SK-N-SH (cell line): ENCODE data around the gene IRGC.

ENCODE experiments used
- CHD2 ChIP-seq: fragments of 150-350 bp; IDR thresholded peaks from 2 replicates; pipeline ENCODE4 v1.6.1; 2018; ENCODE audit warnings: low read length; ENCODE audit not compliant: partially characterized antibody
- CTCF ChIP-seq: fragments of 200-600 bp; sonication (generic); IDR thresholded peaks from 2 replicates; pipeline ENCODE4 v1.6.1; 2017; ENCODE audit warnings: antibody characterized with exemption, mild to moderate bottlenecking, moderate library complexity
- ELF1 ChIP-seq: IDR thresholded peaks from 2 replicates; pipeline ENCODE4 v1.4.0; 2012
- FOSL2 ChIP-seq: IDR thresholded peaks from 2 replicates; pipeline ENCODE4 v1.4.0; 2012; ENCODE audit warnings: low read depth, mild to moderate bottlenecking, moderate library complexity, borderline replicate concordance
- FOXM1 ChIP-seq: IDR thresholded peaks from 2 replicates; pipeline ENCODE4 v1.4.0; 2012; ENCODE audit warnings: low read depth, mild to moderate bottlenecking
- GATA2 ChIP-seq: sonication (generic); formaldehyde crosslinking; IDR thresholded peaks from 2 replicates; pipeline ENCODE4 v1.5.0; 2020; ENCODE audit warnings: mild to moderate bottlenecking, missing genetic modification reagents
- JUND ChIP-seq: IDR thresholded peaks from 2 replicates; pipeline ENCODE4 v1.4.0; 2012
- POLR2AphosphoS5 ChIP-seq: IDR thresholded peaks from 2 replicates; pipeline ENCODE4 v1.6.1; 2012; ENCODE audit warnings: low read depth, low read length
- TCF12 ChIP-seq: IDR thresholded peaks from 2 replicates; pipeline ENCODE4 v1.4.0; 2012
- ZBTB33 ChIP-seq: IDR thresholded peaks from 2 replicates; pipeline ENCODE4 v1.4.0; 2012; ENCODE audit warnings: low read depth, borderline replicate concordance
- TF ChIP-seq, protein P1 (sequence below): IDR thresholded peaks from 2 replicates; pipeline ENCODE4 v1.4.0; 2012; ENCODE audit warnings: low read depth
- TF ChIP-seq, protein P2 (sequence below): IDR thresholded peaks from 2 replicates; pipeline ENCODE4 v1.4.0; 2012; ENCODE audit warnings: low read depth, borderline replicate concordance
- TF ChIP-seq, protein P3 (sequence below): IDR thresholded peaks from 2 replicates; pipeline ENCODE4 v1.6.1; 2012; ENCODE audit warnings: mild to moderate bottlenecking, low read depth, low read length, moderate library complexity

DNA sequence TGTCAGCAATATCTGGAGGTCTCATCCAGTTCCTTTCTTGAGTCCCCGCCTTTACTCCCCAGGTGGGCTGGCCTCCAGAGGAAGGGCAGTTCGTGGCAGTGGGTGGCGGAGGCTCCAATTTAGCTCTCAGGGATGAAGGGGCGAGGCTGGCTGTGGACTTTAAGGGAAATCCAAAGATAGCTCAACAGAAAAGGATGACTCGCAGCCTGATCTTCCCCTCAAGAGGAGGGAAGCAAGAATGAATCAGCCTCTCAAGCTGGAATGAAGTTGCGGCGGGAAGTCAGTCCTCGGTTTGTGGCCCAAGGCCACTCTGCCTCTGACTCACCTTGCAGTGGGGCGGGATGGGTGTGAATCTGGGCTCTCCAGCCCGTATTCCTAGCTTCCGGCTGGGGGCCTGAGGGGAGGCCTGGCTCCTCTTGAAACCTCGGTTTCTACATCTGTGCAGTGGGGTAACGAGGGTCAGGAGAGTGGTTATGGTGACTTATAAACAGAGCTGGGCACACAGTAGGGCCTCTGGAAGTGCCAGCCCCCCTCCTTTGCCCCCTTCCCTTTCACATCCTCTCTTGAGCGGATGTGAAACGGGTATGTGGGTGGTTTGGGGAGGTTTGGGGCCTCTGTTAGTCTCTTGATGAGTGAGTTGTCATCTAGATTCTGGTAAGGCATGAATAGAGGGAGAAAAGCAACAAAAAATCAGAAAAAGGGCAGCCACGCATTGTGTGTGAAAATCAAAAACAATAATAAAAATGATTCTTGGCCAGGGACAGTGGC is 49.4 kb downstream of the IRGC start:
- peak; percentile 90 for TF ChIP-seq JUND
- TF ChIP-seq, protein P1, sequence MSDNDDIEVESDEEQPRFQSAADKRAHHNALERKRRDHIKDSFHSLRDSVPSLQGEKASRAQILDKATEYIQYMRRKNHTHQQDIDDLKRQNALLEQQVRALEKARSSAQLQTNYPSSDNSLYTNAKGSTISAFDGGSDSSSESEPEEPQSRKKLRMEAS = peak; percentile 82; the same call in 1 of the 2 replicates
- TF ChIP-seq, protein P2, sequence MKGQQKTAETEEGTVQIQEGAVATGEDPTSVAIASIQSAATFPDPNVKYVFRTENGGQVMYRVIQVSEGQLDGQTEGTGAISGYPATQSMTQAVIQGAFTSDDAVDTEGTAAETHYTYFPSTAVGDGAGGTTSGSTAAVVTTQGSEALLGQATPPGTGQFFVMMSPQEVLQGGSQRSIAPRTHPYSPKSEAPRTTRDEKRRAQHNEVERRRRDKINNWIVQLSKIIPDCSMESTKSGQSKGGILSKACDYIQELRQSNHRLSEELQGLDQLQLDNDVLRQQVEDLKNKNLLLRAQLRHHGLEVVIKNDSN = no peak; the same call in 1 of the 2 replicates
- TF ChIP-seq CTCF = no peak
- TF ChIP-seq ELF1 = peak; percentile 51; the same call in 1 of the 2 replicates
- no peak for TF ChIP-seq GATA2 (CRISPR knock-in tag)
- TF ChIP-seq POLR2AphosphoS5 = peak; percentile 83
- TF ChIP-seq ZBTB33 = peak; percentile 46; the same call in 1 of the 2 replicates
- TF ChIP-seq CHD2 = no peak
- TF ChIP-seq TCF12 = peak; percentile 82
- TF ChIP-seq, protein P3, sequence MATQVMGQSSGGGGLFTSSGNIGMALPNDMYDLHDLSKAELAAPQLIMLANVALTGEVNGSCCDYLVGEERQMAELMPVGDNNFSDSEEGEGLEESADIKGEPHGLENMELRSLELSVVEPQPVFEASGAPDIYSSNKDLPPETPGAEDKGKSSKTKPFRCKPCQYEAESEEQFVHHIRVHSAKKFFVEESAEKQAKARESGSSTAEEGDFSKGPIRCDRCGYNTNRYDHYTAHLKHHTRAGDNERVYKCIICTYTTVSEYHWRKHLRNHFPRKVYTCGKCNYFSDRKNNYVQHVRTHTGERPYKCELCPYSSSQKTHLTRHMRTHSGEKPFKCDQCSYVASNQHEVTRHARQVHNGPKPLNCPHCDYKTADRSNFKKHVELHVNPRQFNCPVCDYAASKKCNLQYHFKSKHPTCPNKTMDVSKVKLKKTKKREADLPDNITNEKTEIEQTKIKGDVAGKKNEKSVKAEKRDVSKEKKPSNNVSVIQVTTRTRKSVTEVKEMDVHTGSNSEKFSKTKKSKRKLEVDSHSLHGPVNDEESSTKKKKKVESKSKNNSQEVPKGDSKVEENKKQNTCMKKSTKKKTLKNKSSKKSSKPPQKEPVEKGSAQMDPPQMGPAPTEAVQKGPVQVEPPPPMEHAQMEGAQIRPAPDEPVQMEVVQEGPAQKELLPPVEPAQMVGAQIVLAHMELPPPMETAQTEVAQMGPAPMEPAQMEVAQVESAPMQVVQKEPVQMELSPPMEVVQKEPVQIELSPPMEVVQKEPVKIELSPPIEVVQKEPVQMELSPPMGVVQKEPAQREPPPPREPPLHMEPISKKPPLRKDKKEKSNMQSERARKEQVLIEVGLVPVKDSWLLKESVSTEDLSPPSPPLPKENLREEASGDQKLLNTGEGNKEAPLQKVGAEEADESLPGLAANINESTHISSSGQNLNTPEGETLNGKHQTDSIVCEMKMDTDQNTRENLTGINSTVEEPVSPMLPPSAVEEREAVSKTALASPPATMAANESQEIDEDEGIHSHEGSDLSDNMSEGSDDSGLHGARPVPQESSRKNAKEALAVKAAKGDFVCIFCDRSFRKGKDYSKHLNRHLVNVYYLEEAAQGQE = 0 out of 2 replicates have a peak, but pooled peaks have one; percentile 43
- no peak for TF ChIP-seq FOXM1
- TF ChIP-seq FOSL2 = peak; percentile 98
